Endothelial cell of umbilical vein (primary cell): Measurements from ENCODE around the gene PIP5K1C.
"Not testable (repeated sequence)": the region's sequence is repeated elsewhere in the genome, so short reads cannot be mapped to it uniquely, and the experiment has no call there.

Experiments
- CTCF ChIP-seq, 2 donors: IDR thresholded peaks; 1 replicate in 1 of 2; 2 replicates in 1 of 2; pipeline ENCODE4 v1.5.1; 2011; ENCODE audit warnings: low read length in 2 of 2, mild to moderate bottlenecking in 2 of 2, moderate library complexity in 2 of 2, control low read depth in 1 of 2, inconsistent platforms in 1 of 2, low read depth in 1 of 2; ENCODE audit not compliant: insufficient read depth in 1 of 2; ENCODE audit errors: extremely low read depth in 1 of 2
- EZH2 ChIP-seq: IDR thresholded peaks from 2 replicates; pipeline ENCODE4 v1.6.1; 2012; ENCODE audit warnings: borderline replicate concordance, low read depth, mild to moderate bottlenecking, moderate library complexity, low read length, inconsistent platforms; ENCODE audit not compliant: severe bottlenecking
- GATA2 ChIP-seq: IDR thresholded peaks from 2 replicates; pipeline ENCODE4 v1.7.0; 2011; ENCODE audit warnings: low read depth, mild to moderate bottlenecking, moderate library complexity, mixed read lengths, low read length; ENCODE audit not compliant: insufficient read length, insufficient read depth
- JUN ChIP-seq: IDR thresholded peaks from 2 replicates; pipeline ENCODE4 v1.6.1; 2011; ENCODE audit warnings: borderline replicate concordance, low read depth; ENCODE audit not compliant: insufficient read length, insufficient read depth
- MYC ChIP-seq: IDR thresholded peaks from one replicate; pipeline ENCODE4 v1.6.1; 2011; ENCODE audit warnings: mild to moderate bottlenecking, low read depth, low read length
- POLR2A ChIP-seq: IDR thresholded peaks from 2 replicates; pipeline ENCODE4 v1.6.1; 2012; ENCODE audit warnings: low read depth, mild to moderate bottlenecking, control low read depth, low read length
- POLR2AphosphoS5 ChIP-seq: IDR thresholded peaks from 2 replicates; pipeline ENCODE4 v1.6.1; 2012; ENCODE audit warnings: low read depth, mild to moderate bottlenecking, control low read depth, low read length, moderate library complexity; ENCODE audit not compliant: insufficient read depth
- TF ChIP-seq, protein P1 (sequence below): IDR thresholded peaks from 2 replicates; pipeline ENCODE4 v1.6.1; 2011; ENCODE audit not compliant: insufficient read depth, insufficient read length

DNA sequence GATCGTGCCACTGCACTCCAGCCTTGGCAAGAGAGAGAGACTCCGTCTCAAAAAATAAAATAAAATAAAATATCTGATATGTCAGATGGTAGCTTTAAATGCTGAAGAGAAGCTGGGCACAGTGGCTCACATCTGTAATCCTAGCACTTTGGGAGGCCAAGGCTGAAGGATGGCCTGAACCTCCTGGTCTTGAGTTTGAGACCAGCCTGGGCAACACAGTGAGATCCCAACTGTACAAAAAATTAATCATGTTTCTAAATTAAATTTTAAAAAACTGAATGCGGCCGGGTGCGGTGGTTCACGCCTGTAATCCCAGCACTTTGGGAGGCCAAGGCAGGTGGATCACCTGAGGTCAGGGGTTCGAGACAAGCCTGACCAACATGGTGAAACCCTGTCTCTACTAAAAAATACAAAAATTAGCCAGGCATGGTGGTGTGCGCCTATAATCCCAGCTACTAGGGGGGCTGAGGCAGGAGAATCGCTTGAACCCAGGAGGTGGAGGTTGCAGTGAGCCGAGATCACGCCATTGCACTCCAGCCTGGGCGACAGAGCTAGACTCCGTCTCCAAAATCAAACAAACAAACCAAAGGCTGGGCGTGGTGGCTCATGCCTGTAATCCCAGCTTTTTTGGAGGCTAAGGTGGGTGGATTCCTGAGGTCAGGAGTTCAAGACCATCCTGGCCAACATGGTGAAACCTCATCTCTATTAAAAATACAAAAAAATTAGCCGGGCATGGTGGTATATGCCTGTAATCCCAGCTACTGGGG is 116.0 kb downstream of the PIP5K1C start:
- not testable (repeated sequence) for TF ChIP-seq JUN; CTCF (IDR thresholded peaks at IDR 0.05; ENCODE audit: extremely low read depth in 1 of 2, insufficient read depth in 1 of 2, low read depth in 1 of 2, low read length in 2 of 2); POLR2A; POLR2AphosphoS5; MYC; EZH2; GATA2
- TF ChIP-seq, protein P1, sequence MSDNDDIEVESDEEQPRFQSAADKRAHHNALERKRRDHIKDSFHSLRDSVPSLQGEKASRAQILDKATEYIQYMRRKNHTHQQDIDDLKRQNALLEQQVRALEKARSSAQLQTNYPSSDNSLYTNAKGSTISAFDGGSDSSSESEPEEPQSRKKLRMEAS, result not testable (repeated sequence)
